IMR-90 (cell line): ENCODE results near the gene JCAD.

Experiments used
- BHLHE40 ChIP-seq: fragments of 150-350 bp; IDR thresholded peaks from 2 replicates; pipeline ENCODE4 v1.6.1; 2016; ENCODE audit warnings: mild to moderate bottlenecking, low read depth, low read length
- CEBPB ChIP-seq: IDR thresholded peaks from 2 replicates; pipeline ENCODE4 v1.6.1; 2012; ENCODE audit warnings: low read depth, low read length, improper control_type of control experiment
- CHD1 ChIP-seq: IDR thresholded peaks from 2 replicates; pipeline ENCODE4 v1.6.1; 2012; ENCODE audit warnings: low read depth, low read length, improper control_type of control experiment
- FOS ChIP-seq: fragments of 150-350 bp; IDR thresholded peaks from 2 replicates; pipeline ENCODE4 v1.6.1; 2016; ENCODE audit warnings: low read depth, low read length
- NFE2L2 ChIP-seq: fragments of 150-350 bp; IDR thresholded peaks from 2 replicates; pipeline ENCODE4 v1.6.1; 2016; ENCODE audit warnings: low read depth, mild to moderate bottlenecking, low read length
- POLR2A ChIP-seq: IDR thresholded peaks from 2 replicates; pipeline ENCODE4 v1.6.1; 2012; ENCODE audit warnings: mild to moderate bottlenecking, low read depth, low read length
- RAD21 ChIP-seq: IDR thresholded peaks from 2 replicates; pipeline ENCODE4 v1.6.1; 2012; ENCODE audit warnings: low read length, improper control_type of control experiment
- RCOR1 ChIP-seq: IDR thresholded peaks from 2 replicates; pipeline ENCODE4 v1.6.1; 2012; ENCODE audit warnings: mild to moderate bottlenecking, low read length, improper control_type of control experiment; ENCODE audit not compliant: insufficient replicate concordance
- RFX5 ChIP-seq: IDR thresholded peaks from 2 replicates; pipeline ENCODE4 v1.8.0; 2012; ENCODE audit warnings: low read depth, mild to moderate bottlenecking, low read length, moderate library complexity
- SMC3 ChIP-seq: fragments of 150-350 bp; IDR thresholded peaks from 2 replicates; pipeline ENCODE4 v1.6.1; 2016; ENCODE audit warnings: low read depth, mild to moderate bottlenecking, antibody characterized with exemption, low read length, moderate library complexity
- TF ChIP-seq, protein P1 (sequence below): conservative IDR thresholded peaks from 2 replicates; pipeline ENCODE4 v1.5.1; 2012; ENCODE audit warnings: mild to moderate bottlenecking, low read depth, low read length, improper control_type of control experiment
- TF ChIP-seq, protein P2 (sequence below): fragments of 150-350 bp; IDR thresholded peaks from 2 replicates; pipeline ENCODE4 v1.6.1; 2017; ENCODE audit warnings: mild to moderate bottlenecking, antibody characterized with exemption, low read length, low read depth

DNA sequence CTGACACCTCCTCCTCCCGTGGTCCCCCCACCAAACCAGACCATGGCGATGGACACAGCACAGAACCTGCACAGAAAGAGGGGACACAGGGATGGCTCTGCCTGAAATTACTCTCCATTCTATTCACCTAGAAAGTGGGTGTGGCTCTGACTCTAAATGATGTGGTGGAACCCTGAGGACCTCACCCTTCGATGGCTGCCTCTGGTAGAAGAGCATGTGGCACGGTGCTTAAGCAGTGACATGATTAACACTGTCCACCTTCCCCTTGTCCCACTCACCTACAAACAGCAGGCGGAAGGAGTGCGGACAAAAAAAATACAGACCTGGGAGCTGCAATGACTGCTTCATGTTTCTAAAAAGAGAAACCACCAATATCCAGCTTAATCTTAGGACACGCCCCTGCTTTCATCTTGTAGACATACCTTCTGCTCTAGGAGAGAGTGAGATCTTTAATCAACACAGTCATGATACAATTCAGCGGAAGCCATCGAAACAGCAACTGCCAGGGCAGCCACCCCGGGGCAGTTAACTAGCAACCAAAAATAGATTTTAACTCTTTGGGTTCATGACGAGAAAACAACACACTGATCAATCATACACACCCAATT lies 11.4 kb downstream of the JCAD start:
- TF ChIP-seq, protein P1, sequence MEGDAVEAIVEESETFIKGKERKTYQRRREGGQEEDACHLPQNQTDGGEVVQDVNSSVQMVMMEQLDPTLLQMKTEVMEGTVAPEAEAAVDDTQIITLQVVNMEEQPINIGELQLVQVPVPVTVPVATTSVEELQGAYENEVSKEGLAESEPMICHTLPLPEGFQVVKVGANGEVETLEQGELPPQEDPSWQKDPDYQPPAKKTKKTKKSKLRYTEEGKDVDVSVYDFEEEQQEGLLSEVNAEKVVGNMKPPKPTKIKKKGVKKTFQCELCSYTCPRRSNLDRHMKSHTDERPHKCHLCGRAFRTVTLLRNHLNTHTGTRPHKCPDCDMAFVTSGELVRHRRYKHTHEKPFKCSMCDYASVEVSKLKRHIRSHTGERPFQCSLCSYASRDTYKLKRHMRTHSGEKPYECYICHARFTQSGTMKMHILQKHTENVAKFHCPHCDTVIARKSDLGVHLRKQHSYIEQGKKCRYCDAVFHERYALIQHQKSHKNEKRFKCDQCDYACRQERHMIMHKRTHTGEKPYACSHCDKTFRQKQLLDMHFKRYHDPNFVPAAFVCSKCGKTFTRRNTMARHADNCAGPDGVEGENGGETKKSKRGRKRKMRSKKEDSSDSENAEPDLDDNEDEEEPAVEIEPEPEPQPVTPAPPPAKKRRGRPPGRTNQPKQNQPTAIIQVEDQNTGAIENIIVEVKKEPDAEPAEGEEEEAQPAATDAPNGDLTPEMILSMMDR = no peak
- TF ChIP-seq POLR2A = no peak
- TF ChIP-seq SMC3 = no peak
- TF ChIP-seq, protein P2, sequence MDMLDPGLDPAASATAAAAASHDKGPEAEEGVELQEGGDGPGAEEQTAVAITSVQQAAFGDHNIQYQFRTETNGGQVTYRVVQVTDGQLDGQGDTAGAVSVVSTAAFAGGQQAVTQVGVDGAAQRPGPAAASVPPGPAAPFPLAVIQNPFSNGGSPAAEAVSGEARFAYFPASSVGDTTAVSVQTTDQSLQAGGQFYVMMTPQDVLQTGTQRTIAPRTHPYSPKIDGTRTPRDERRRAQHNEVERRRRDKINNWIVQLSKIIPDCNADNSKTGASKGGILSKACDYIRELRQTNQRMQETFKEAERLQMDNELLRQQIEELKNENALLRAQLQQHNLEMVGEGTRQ = no peak
- no peak for TF ChIP-seq RAD21
- no peak for TF ChIP-seq FOS
- TF ChIP-seq CEBPB = no peak
- no peak for TF ChIP-seq BHLHE40
- no peak for TF ChIP-seq CHD1
- no peak for TF ChIP-seq RCOR1
- no peak for TF ChIP-seq RFX5
- no peak for TF ChIP-seq NFE2L2
